Muscle of arm (tissue), 12 donors: Measurements from ENCODE around the gene PCNX2. TPM values are rescaled to one million over a fixed set of nuclear protein-coding genes. Genes with fewer than 3 reads are reported as not detected.
A peak's percentile ranks its signal among the peaks of the same experiment; 100 is the strongest.

Source experiments
- DNase-seq: peaks from one replicate; pipeline ENCODE4 v3.0.0-alpha.2; 2013
- polyA plus RNA-seq, 12 donors: library from polyadenylated mRNA; unstranded; fragments of 120-200 nt; gene quantifications; one replicate each; pipeline ENCODE4 v1.2.1, GENCODE V29; 2013; ENCODE audit not compliant: insufficient read length in 12 of 12

The PCNX2 gene
- polyA plus RNA-seq, 12 donors = 1.5 to 17.6 (median 3.3) TPM; not detected in 1

GRCh38 chr1:232965124-232965911 lies 330.2 kb downstream of the PCNX2 start:
- DNase-seq = no peak

GRCh38 chr1:232964601-232965000 lies 330.9 kb downstream of the PCNX2 start:
- no peak for DNase-seq

GRCh38 chr1:232962761-232963745 lies 332.5 kb downstream of the PCNX2 start:
- no peak for DNase-seq

- DNase-seq = no peak
These were observed 337.5 kb downstream of the PCNX2 start for GRCh38 chr1:232958067-232958466.

- DNase-seq = no peak
These were observed 339.4 kb downstream of the PCNX2 start for GRCh38 chr1:232956081-232956480.

- no peak for DNase-seq
These were observed 340.7 kb downstream of the PCNX2 start for GRCh38 chr1:232954594-232955365.

GRCh38 chr1:232952514-232953499 lies 342.7 kb downstream of the PCNX2 start:
- no peak for DNase-seq

- DNase-seq = no peak
These were observed 343.9 kb downstream of the PCNX2 start for GRCh38 chr1:232951605-232952004.

- no peak for DNase-seq
These were observed 344.3 kb downstream of the PCNX2 start for GRCh38 chr1:232951180-232951579.

GRCh38 chr1:232950197-232951176 lies 345.0 kb downstream of the PCNX2 start, which contains the start of gene NTPCR:
Gene NTPCR (plus strand): TSS chr1:232950611. CDS start chr1:232950711, 100 bp downstream.
- DNase-seq = peak; percentile 96

GRCh38 chr1:232949636-232950196 lies 345.8 kb downstream of the PCNX2 start:
- no peak for DNase-seq

- DNase-seq = no peak
These were observed 351.2 kb downstream of the PCNX2 start for GRCh38 chr1:232944347-232944746.

- DNase-seq = no peak
These were observed 351.8 kb downstream of the PCNX2 start for GRCh38 chr1:232943679-232944252.

- no peak for DNase-seq
These were observed 352.9 kb downstream of the PCNX2 start for GRCh38 chr1:232942413-232943294.

GRCh38 chr1:232940262-232940661 lies 355.3 kb downstream of the PCNX2 start:
- DNase-seq = no peak

GRCh38 chr1:232939748-232940147 lies 355.8 kb downstream of the PCNX2 start:
- no peak for DNase-seq

GRCh38 chr1:232938926-232939325 lies 356.6 kb downstream of the PCNX2 start:
- no peak for DNase-seq
